ENCODE results near the gene PHLPP1. TPM values are rescaled to one million over a fixed set of nuclear protein-coding genes. Genes with fewer than 3 reads are reported as not detected.

Gene PHLPP1
- total RNA-seq, 1 donor, result 19.1 TPM

GRCh38 chr18:62842898-62843297 lies 127.6 kb downstream of the PHLPP1 start:
- no peak for DNase-seq (ENCODE audit: low read depth in 2 of 3, low spot score in 2 of 3)

DNA sequence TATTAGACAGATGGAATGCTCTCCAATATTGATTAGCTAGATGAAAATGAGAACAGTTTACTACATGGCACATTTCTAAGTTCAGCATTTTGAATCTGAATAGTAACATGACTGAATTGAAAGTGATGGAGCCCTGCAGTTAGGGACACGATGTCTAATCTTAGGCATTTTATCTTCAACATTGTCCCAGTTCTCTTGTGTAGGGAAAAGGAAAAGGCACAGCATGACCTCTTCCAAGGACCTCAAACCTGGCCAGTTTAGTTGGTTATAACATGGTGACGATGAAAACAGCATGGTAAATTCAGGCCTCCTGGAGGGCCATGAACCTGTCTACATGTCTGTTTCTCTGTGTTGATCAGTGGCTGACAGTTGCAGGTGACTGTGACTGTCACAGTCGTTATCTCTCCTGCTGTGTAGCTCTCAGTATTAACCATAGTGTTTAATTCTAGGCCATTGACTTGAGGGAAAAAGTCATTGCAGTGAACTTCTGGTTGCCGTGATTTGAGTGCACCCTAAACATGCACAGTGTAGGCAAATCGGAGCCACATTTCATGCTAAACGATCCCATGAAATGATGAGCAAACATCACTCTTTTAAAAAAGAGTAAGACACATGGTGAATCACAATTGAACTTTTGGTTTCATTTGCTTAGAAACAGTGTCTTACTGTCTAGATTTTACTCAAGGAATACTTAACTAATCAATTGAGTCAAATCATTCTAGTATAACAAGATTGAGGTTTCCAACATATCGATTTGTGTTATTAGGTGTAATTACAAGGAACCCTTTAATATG lies 129.7 kb downstream of the PHLPP1 start:
- no peak for DNase-seq (ENCODE audit: low read depth in 2 of 3, low spot score in 2 of 3)

- no peak for DNase-seq (ENCODE audit: low read depth in 2 of 3, low spot score in 2 of 3)
Measured at GRCh38 chr18:62846313-62846712, 131.0 kb downstream of the PHLPP1 start.

- DNase-seq (ENCODE audit: low read depth in 2 of 3, low spot score in 2 of 3), result no peak
Measured at GRCh38 chr18:62847081-62847480, 131.7 kb downstream of the PHLPP1 start.

DNA sequence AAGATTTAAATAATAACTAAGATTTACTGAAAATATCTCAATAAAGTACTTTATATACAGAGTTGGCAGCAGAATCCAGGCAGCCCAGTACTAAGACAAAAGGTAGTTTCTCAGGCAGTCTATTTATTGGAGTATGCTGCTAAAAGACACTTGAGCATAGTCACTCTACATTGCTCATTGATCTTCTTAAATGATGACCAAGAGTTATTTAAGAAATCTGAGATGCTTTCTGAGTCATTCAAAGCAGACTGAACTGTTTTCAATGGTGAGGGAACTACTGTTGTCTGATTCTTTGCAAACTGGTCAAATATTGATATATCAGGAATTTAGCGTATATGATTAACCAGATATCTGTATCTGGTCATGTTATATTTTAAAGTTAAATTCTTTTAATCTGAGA lies 133.6 kb downstream of the PHLPP1 start:
- DNase-seq (ENCODE audit: low read depth in 2 of 3, low spot score in 2 of 3), result no peak

DNA sequence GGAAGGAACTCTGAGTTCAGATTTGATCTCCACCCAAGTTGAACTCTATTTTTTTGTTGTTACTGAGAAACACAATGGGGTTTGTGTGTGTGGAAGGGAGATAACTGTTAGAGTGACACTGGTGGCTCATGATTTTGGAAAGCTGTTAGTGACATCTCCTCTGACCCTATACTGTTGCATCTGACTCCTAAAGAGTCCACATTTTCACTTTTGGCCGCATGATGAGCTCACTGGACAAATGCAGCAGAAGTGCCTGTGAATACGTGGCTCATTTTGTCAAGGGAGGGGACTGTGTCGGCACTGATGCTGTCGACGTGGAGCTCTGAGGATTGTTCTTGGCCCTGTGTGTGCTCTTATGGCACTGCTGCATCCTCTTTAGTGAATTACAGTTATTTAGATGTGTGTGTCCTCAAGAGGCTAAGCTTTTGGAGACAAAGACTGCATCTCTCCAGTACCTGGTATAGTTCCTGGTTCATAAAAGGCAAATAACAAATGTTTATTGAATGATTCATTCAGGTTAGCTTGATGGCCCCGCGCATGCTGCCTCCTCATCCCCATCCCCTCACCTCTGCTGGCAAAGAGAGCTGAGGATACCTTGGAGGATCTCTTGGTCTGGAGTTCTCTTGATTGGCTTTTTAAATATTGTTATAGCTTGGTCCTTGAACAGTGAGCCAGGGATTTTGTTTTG lies 135.4 kb downstream of the PHLPP1 start:
- DNase-seq (ENCODE audit: low read depth in 2 of 3, low spot score in 2 of 3), result peak in 2 of 3 donors; percentile 33 to 68

GRCh38 chr18:62852851-62853250 lies 137.5 kb downstream of the PHLPP1 start:
- no peak for DNase-seq (ENCODE audit: low read depth in 2 of 3, low spot score in 2 of 3)

DNA sequence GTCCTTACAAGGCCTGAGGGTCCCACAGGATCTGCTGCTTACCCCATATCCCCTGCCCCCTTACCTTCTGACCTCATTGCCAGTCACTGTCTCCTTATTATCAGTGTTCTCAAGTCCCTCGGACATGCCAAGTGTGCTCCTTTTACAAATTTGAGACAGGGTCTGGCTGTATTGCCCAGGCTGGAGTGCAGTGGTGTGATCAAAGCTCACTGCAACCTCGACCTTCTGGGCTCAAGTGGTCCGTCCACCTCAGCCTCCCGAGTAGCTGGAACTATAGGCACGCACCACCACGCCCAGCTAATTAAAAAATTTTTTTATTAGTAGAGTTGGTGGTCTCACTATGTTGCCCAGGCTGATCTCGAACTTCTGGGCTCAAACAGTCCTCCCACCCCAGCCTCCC lies 141.0 kb downstream of the PHLPP1 start:
- no peak for DNase-seq (ENCODE audit: low read depth in 2 of 3, low spot score in 2 of 3)

DNA sequence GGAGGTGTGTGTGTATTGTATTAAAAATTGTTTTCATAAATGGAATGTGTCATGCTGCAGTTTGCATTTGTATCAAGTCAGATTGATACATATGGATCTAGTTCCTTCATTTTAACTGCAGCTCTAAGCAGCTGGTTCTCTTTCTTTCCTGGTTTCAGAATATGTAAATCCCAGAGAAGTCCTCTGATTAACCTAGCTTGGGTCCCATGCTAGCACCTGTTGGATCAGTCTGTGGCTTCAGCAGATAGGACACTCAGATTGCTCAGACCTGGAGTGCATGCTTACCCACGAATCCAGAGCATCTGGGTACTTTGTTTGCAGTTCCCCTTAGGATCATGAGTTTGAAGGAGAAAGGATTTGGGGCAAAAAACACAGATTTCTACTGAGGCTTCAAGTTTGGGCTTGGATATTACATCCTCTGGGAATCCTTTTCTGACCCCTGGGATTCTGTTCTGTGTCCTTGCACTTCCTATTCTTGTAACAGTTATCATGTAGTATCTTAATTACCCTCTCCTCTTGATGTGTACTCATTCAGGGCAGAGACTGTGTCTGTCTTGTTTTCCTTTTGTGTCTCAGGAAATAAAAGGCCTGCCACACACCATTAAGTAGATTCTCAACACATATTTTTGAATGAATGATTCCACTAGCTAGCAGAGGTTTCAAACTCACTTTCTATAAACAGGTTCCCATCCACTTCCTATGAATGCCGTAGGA lies 142.1 kb downstream of the PHLPP1 start:
- no peak for DNase-seq (ENCODE audit: low read depth in 2 of 3, low spot score in 2 of 3)

DNA sequence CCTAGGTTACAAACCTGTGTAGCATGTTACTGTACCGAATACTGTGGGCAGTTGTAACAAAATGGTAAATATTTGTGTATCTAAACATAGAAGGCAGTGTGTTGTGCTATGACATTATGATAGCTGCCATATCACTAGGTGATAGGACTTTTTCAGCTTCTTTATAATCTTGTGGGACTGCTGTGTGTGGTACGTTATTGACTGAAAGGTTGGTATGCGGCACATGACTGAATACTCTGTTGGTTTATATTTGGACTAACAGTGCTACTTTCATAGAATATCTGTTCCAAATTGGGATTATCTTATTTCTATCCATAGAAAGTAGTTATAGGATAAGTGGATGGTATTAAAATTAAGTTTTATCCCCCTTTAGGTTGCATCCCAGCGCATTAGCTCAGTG lies 144.7 kb downstream of the PHLPP1 start:
- no peak for DNase-seq (ENCODE audit: low read depth in 2 of 3, low spot score in 2 of 3)

- DNase-seq (ENCODE audit: low read depth in 2 of 3, low spot score in 2 of 3), result peak in 1 of 3 donors; percentile 46
Measured at GRCh38 chr18:62862466-62862865, 147.1 kb downstream of the PHLPP1 start.

DNA sequence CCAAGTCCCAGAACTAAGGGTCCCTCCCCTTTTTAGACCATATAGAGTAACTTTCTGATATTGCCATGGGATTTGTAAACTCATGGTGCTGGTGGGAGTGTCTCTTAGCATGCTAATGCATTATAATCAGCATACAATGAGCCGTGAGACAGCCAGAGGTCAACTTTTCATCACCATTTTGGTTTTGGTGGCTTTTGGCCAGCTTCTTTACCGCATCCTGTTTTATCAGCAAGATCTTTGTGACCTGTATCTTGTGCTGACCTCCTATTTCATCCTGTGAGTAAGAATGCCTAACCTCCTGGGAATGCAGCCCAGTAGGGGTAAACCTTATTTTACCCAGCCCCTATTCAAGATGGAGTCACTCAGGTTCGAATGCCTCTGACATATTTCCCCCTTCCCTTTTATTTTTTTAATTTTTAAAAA lies 148.2 kb downstream of the PHLPP1 start:
- no peak for DNase-seq (ENCODE audit: low read depth in 2 of 3, low spot score in 2 of 3)

DNA sequence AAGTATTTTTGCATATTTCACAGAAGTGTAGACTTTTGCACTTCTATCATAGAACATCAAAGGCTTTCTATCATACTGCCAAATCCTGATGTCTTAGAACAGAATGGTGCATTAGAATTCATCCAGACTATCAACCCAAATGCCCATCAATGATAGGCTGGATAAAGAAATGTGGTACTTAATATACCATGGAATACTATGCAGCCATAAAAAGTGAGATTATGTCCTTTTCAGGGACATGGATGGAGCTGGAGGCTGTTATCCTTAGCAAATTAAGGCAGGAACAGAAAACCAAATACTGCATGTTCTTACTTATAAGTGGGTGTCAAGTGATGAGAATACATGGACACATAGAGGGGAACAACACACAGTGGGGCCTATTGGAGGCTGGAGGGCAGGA lies 150.2 kb downstream of the PHLPP1 start:
- DNase-seq (ENCODE audit: low read depth in 2 of 3, low spot score in 2 of 3), result no peak

GRCh38 chr18:62867534-62867933 lies 152.2 kb downstream of the PHLPP1 start:
- no peak for DNase-seq (ENCODE audit: low read depth in 2 of 3, low spot score in 2 of 3)

GRCh38 chr18:62868645-62869044 lies 153.3 kb downstream of the PHLPP1 start:
- DNase-seq (ENCODE audit: low read depth in 2 of 3, low spot score in 2 of 3), result no peak

DNA sequence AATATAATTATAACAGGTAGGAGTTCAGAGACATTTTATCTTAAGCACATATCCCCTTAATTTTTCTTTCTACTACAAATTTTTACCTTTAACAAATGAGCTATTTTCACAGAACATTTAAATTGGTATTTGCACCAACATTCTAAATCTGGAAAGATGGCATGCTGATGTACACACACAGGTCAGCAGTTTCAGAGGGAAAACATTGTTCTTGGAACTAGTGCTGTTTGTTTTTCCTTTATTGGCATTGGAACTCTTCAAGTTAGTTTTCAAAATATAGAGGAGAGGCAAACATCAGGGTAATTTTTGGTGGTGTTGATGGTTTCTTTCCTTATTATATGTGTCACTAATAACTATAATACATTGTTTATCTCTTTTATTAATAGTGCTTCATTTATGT lies 155.3 kb downstream of the PHLPP1 start:
- DNase-seq (ENCODE audit: low read depth in 2 of 3, low spot score in 2 of 3), result no peak

- DNase-seq (ENCODE audit: low read depth in 2 of 3, low spot score in 2 of 3), result no peak
Measured at GRCh38 chr18:62875323-62875722, 160.0 kb downstream of the PHLPP1 start.

DNA sequence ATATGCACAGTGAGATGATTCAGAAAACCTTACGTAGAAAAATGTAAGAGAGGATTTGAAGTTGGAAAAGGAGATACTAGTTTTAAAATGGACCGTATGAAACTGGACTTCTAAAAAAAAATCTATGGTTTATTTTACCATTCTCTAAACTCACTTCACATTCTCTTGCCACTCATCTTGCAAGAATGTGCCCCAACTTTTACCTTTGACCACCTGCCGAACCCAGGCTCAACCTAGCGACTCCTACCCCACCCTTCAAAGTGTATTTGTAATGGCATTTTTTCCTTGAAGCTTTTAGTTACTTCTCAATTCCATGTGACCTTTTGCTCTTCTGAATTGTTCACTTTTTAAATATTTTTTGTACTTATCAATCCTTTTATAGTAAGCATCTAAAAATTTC lies 160.8 kb downstream of the PHLPP1 start:
- no peak for DNase-seq (ENCODE audit: low read depth in 2 of 3, low spot score in 2 of 3)

DNA sequence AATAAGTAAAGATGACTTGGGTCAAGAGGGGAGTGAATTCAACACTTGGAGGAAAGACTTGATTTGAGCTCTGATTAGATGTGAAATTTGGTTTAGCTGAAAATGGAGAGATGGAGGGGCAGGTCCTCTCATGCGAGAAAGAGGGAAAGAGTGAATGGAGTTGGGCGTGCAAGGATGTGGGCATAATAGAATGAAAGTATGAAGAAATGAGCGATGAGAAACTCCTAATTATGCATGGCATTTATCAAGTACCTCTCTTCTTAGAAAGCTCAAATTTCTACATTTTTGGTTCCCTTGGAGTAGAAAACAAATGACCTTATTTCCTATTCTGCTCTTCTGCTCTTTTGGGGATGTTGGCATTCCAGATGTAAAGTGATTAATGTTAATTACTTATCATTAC lies 161.5 kb downstream of the PHLPP1 start:
- DNase-seq (ENCODE audit: low read depth in 2 of 3, low spot score in 2 of 3), result no peak

DNA sequence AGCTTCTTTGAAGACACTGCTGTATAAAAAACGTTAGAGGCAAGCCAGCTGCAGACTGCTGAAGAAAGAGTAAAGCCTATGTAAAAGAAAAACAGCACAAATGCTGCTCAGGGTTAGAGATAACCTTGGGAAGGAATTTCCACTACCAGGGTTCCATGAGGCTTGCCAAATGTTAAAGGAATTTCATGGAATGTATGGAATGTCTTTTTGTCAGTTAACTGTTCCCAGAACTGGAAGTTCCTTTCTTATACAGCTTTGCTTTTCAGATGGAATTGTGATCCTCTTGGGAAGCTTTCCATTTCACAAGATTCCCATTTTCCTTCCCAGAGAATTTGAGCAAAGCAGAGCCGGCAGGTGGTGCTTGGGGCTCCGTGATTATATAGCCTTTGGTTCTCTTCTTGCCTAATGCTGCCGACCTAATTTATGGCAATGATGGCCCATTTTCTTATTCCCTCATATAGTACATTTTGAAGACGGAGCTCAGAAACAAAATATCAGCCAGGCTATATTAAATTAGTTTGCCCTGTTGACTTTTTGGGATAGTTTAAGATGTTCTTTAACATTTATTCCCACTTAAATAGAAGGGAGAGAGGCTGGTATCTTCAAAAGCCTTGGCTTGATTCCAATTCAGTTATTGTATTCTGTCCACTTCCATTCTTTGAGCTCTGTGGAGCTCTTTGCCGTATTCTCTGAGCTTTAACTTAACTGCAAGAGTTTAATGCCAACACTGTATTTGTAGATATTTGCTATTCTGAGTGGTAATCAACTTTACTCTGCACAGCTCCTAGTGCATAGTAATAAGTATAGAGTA lies 162.3 kb downstream of the PHLPP1 start:
- no peak for DNase-seq (ENCODE audit: low read depth in 2 of 3, low spot score in 2 of 3)

DNA sequence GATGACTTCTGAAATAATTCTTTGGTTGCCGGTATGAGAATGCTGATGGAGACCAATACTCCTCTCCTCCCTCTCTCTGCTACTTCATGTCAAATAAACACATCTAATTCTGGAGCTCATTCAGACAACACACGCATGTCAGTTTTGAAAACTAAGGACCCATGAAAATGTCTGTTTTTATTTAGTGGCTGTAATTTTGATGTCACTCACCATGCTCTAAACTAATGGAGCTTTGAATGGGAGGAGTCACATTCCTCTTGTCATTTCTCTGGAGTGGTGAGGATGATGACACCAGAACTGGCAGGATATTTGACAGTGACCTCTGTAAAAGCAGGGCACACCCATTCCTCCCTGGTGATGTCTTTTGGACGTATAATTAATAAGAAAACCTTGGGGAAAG lies 163.0 kb downstream of the PHLPP1 start:
- DNase-seq (ENCODE audit: low read depth in 2 of 3, low spot score in 2 of 3), result no peak
